Lung (tissue), 16 donors: ENCODE data around the gene APIP. TPM values are rescaled to one million over a fixed set of nuclear protein-coding genes. Genes with fewer than 3 reads are reported as not detected.

Experiments used
- ATAC-seq: fragments of 200-7000 bp; cut with Tn5 transposase; one replicate; pipeline ENCODE4 v1.9.1; 2020; ENCODE audit warnings: moderate number of reproducible peaks; ENCODE audit not compliant: insufficient read depth, low FRiP score
- DNase-seq, 3 donors: peaks; one replicate each; pipeline ENCODE4 v3.0.0-alpha.2; 2013 to 2017
- H3K27ac ChIP-seq, 2 donors: one replicate each; pipeline ENCODE4 v1.5.1; 2013; ENCODE audit warnings: mild to moderate bottlenecking in 2 of 2, moderate library complexity in 2 of 2, control low read depth in 1 of 2, inconsistent platforms in 1 of 2, low read depth in 1 of 2, low read length in 1 of 2
- H3K27me3 ChIP-seq, 3 donors: one replicate each; pipeline ENCODE4 v1.5.1; 2013; ENCODE audit warnings: low read length in 2 of 3; ENCODE audit not compliant: control insufficient read depth in 3 of 3, insufficient read depth in 3 of 3
- H3K36me3 ChIP-seq, 4 donors: one replicate each; pipeline ENCODE4 v1.5.1; 2013; ENCODE audit warnings: low read length in 4 of 4, mild to moderate bottlenecking in 1 of 4, moderate library complexity in 1 of 4; ENCODE audit not compliant: control insufficient read depth in 4 of 4, insufficient read depth in 4 of 4
- H3K4me1 ChIP-seq, 5 donors: one replicate each; pipeline ENCODE4 v1.5.1; 2013; ENCODE audit warnings: low read length in 5 of 5, mild to moderate bottlenecking in 2 of 5, moderate library complexity in 1 of 5; ENCODE audit not compliant: control insufficient read depth in 5 of 5, insufficient read depth in 5 of 5
- H3K4me3 ChIP-seq: one replicate; pipeline ENCODE4 v1.5.1; 2013; ENCODE audit warnings: mild to moderate bottlenecking, control low read depth, moderate library complexity
- H3K9ac ChIP-seq, 2 donors: one replicate each; pipeline ENCODE4 v1.5.1; 2013; ENCODE audit warnings: low read length in 2 of 2, control low read depth in 1 of 2; ENCODE audit not compliant: insufficient read depth in 1 of 2
- H3K9me3 ChIP-seq, 4 donors: one replicate each; pipeline ENCODE4 v1.5.1; 2013; ENCODE audit warnings: low read length in 3 of 4, mild to moderate bottlenecking in 1 of 4, moderate library complexity in 1 of 4; ENCODE audit not compliant: control insufficient read depth in 4 of 4, insufficient read depth in 3 of 4
- CTCF ChIP-seq: IDR thresholded peaks from 2 replicates; pipeline ENCODE4 v1.5.1; 2012; ENCODE audit warnings: mild to moderate bottlenecking; ENCODE audit errors: control extremely low read depth, extremely low read depth
- WGBS, 2 donors: extraction: QIAGEN DNeasy Blood & Tissue Kit; methylation state at CpG; one replicate each; pipeline ENCODE4 v1.1.7; 2013; 5-methylcytosine and 5-hydroxymethylcytosine counted together
- long read RNA-seq, 5 donors: transcript quantifications; one replicate each; lab custom pipeline, GENCODE V29; 2026
- polyA plus RNA-seq, 2 donors: library from polyadenylated mRNA; stranded (reverse); fragments of 200-250 nt; gene quantifications; one replicate each; pipeline ENCODE4 v1.2.1, GENCODE V29; 2013
- total RNA-seq, 2 donors: library from RNA; depleted of rRNA in 1 of 2; stranded (reverse); fragments of >200 nt in 1 of 2; gene quantifications; one replicate each; pipeline ENCODE4 v1.2.1, GENCODE V29; 2014 to 2021
- donor health status: control.
- donor health status: control.
- donor health status: Bipolar disorder and iron deficiency.
- donor health status: healthy.
- donor health status: DM: yes; HTN: yes; CAD: no.

The APIP gene, protein sequence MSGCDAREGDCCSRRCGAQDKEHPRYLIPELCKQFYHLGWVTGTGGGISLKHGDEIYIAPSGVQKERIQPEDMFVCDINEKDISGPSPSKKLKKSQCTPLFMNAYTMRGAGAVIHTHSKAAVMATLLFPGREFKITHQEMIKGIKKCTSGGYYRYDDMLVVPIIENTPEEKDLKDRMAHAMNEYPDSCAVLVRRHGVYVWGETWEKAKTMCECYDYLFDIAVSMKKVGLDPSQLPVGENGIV
- total RNA-seq (10 to 100 TPM; 24.3 to 28.9 TPM), polyA plus RNA-seq (10 to 100 TPM; 21.7 to 27.8 TPM)
- long read RNA-seq, donor 1, transcript APIP-201 (7 exons, 1,366 nt), result major isoform, 19 of 19 reads
- long read RNA-seq, donor 1, partial matches to known transcripts, result 0 of 19 reads
- long read RNA-seq, donor 1, other reads (novel, unspliced or antisense), result 0 of 19 reads
- long read RNA-seq, donor 2, transcript APIP-201 (7 exons, 1,366 nt), result major isoform, 8 of 13 reads
- long read RNA-seq, donor 2, partial matches to known transcripts, result 5 of 13 reads
- long read RNA-seq, donor 2, other reads (novel, unspliced or antisense), result 0 of 13 reads
- long read RNA-seq, donor 3, transcript APIP-201 (7 exons, 1,366 nt), result major isoform, 6 of 6 reads
- long read RNA-seq, donor 3, partial matches to known transcripts, result 0 of 6 reads
- long read RNA-seq, donor 3, other reads (novel, unspliced or antisense), result 0 of 6 reads
- long read RNA-seq, donor 4, transcript APIP-201 (7 exons, 1,366 nt), result major isoform, 7 of 19 reads
- long read RNA-seq, donor 4, partial matches to known transcripts, result 8 of 19 reads
- long read RNA-seq, donor 4, other reads (novel, unspliced or antisense), result 0 of 19 reads
- long read RNA-seq, donor 5, transcript APIP-201 (7 exons, 1,366 nt), result major isoform, 12 of 34 reads
- long read RNA-seq, donor 5, partial matches to known transcripts, result 18 of 34 reads
- long read RNA-seq, donor 5, other reads (novel, unspliced or antisense), result 0 of 34 reads

DNA sequence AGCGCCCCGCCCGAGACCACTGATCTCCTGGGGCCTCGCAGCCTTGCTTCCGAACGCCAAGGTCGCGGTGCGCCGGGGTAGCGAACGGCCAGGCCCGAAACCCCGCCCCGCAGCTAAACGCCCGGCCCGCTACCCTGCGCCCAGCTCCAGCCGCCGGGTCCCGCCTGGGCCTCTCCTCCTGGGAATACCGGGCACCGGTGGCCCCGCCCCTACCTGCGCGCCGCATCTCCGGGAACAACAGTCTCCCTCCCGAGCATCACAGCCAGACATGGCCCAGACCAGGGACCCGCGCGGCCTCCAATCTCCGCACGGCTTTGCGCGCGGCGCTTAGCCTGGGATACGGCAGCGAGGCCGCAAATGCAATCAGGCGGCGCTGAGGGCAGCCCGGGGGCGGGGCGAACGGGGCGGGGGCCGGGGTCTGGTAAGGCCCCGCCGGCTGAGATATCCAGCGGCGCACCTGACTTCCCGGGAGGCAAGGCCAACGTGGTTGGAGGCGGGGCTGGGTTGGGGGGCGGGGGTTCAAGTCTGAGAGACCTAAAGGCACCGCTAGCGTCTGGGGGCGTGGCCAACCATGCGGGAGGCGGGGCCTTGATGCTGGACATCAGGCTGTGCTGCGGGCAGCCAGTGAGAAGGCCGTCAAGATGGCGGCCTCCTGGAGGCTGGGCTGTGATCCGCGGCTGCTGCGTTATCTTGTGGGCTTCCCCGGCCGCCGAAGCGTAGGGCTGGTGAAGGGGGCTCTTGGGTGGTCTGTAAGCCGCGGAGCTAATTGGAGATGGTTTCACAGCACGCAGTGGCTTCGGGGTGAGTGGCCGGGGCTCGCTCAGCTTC is at the start of gene APIP, which contains the start of gene PDHX:
Gene APIP (minus strand): TSS at position 365 of the 828 bp plus-strand sequence. CDS start 95 bp downstream, at position 270.
Gene PDHX (plus strand): TSS at position 604 of the 828 bp plus-strand sequence. CDS start 38 bp downstream, at position 642.
- Histone ChIP-seq H3K4me1 (peaks cover 2 to 20% (median 11%) of the 10 kb centered on the region in 5 donors), H3K9me3 (no peaks in the 10 kb centered on the region), H3K4me3 (peak within 1 kb of the TSS; percentile 94), H3K36me3 (peaks cover 0 to 7% (median 0%) of the 10 kb centered on the region in 4 donors), H3K27ac (peak within 1 kb of the TSS; percentile 74 to 99), H3K27me3 (no peaks in the 10 kb centered on the region), H3K9ac (peak within 1 kb of the TSS; percentile 95 to 97)
- WGBS, 2 donors, result 0 to 1% methylated on average over 78 to 79 of the region's 79 CpGs
- peak; percentile 97 for ATAC-seq
- no peak for TF ChIP-seq CTCF
- DNase-seq, result peak; percentile 98 to 99 (median 99)

DNA sequence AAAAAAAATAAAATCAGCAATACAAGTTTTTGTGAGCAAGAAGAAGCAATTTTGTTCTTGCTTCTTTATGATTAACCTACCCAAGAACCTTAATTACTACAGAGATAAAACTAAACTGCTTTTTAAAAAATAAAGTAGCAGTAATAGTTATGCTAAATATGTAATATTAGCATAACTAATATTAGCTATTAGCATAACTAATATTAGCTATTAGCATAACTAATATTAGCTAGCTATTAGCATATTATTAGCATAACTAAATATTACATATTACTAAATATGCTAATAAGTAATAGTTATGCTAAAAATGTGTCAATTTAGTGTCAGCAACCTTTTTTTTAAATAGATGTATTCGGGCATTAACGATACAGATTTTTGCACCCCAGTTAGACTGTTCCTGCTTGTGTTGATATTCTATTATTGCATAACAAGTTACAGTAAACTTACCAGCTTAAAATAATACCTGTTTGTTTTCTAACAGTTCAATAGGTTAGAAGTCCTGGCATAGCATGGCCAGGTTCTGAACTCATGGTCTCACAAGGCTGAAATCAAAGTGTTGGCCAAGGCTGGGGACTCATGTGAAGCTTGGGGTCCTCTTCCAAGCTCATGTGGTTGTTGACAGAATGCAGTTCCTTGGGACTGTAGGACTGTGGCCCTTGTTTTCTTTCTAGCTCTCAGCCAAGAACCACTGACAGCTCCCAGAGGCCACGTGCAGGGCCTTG is 48.6 kb upstream of the APIP start:
- H3K27ac ChIP-seq, result no peak overlapping the region
- DNase-seq (no peak), ATAC-seq (no peak)
- no peaks in the 10 kb centered on the region for H3K27me3 ChIP-seq
- peaks cover 0 to 1% (median 0%) of the 10 kb centered on the region in 5 donors for H3K4me1 ChIP-seq
- H3K9me3 ChIP-seq, result peaks cover 0 to 2% (median 0%) of the 10 kb centered on the region in 4 donors
- peaks cover 1 to 9% (median 7%) of the 10 kb centered on the region in 4 donors for H3K36me3 ChIP-seq
- no peak overlapping the region for H3K4me3 ChIP-seq
- no peak for TF ChIP-seq CTCF
- WGBS, 2 donors, result 64 to 87% methylated on average over 3 of the region's 3 CpGs
- no peak overlapping the region for H3K9ac ChIP-seq

DNA sequence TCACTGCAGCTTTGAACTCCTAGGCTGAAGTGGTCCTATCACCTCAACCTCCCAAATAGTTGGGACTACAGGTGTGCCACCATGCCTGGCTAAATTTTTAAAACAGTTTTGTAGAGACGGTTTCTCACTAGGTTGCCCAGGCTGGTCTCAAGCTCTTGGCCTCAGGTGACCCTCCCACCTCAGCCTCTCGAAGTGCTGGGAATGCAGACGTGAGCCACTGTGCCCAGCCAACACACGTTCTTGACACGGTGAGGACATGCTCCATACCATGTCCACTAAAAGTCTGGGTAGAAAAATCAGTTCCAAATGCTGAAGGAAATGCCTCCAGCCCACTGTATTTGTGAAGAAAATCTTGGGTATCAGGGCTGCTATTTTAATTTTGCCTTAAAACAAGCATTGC is 47.2 kb upstream of the APIP start:
- no peak for TF ChIP-seq CTCF
- DNase-seq, result no peak
- H3K27me3 ChIP-seq, result no peaks in the 10 kb centered on the region
- peaks cover 0 to 2% (median 0%) of the 10 kb centered on the region in 4 donors for H3K9me3 ChIP-seq
- no peak for ATAC-seq
- H3K9ac ChIP-seq, result no peak overlapping the region
- H3K4me3 ChIP-seq, result no peak overlapping the region
- 73 to 92% methylated on average over 5 of the region's 5 CpGs for WGBS, 2 donors
- H3K4me1 ChIP-seq, result peaks cover 0 to 1% (median 0%) of the 10 kb centered on the region in 5 donors
- H3K36me3 ChIP-seq, result peaks cover 1 to 9% (median 6%) of the 10 kb centered on the region in 4 donors
- H3K27ac ChIP-seq, result no peak overlapping the region
